ENCODE measurements around the gene TMEM45B. TPM values are rescaled to one million over a fixed set of nuclear protein-coding genes. Genes with fewer than 3 reads are reported as not detected.
"Not testable (repeated sequence)": the region's sequence is repeated elsewhere in the genome, so short reads cannot be mapped to it uniquely, and the experiment has no call there.

Gene TMEM45B
- 0.19 TPM for polyA plus RNA-seq

- Mint-ChIP-seq H3K27me3 (peaks cover 27% of the 10 kb centered on the region), H3K9me3 (peaks cover 0 to 6% (median 3%) of the 10 kb centered on the region in 3 donors), H3K36me3 (no peaks in the 10 kb centered on the region), H3K4me3 (peak within 1 kb of the TSS in 1 of 4 donors; percentile 72), H3K27ac (no peak within 1 kb of the TSS), H3K4me1 (peaks cover 0 to 3% (median 1%) of the 10 kb centered on the region in 3 donors)
Measured at GRCh38 chr11:129815596-129816461, at the start of gene TMEM45B. Gene TMEM45B, plus strand, starts transcription at chr11:129815848. Its CDS starts 36,635 bp downstream, at chr11:129852483.

DNA sequence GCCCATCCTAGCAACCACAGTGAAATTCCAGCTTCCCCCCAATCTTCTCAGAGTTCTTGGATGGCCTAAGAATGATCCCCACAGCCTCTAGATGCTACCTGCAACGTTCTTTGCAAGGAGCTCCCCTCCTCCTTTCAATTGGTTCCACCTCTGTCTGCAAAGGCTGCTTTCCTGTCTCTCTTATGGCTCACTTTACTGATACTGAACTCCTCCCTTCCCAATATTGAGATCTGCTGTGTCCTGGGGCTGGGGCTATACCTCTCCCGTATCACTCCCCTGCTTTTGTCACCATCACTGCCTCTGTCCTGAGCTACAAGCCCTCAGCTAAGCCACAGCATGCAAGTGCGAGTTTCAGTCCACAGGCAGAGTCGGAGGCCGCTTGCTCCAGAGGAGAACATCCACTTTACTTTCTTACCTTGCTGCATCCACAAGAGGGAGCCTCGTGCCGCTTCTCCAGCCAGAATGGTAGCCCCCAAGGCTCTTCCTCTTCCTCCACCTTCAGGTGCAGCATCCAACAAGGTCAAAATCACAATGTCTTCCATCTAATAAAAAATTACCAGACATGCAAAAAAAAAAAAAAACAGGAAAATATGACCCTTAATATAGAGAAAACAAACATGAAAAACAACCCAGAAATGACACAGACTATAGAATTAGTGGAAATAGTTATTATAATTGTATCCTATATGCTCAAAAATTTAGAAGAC lies 48.6 kb upstream of the TMEM45B start:
- Mint-ChIP-seq H3K4me1 (no peaks in the 10 kb centered on the region), H3K4me3 (no peak overlapping the region), H3K27ac (peak overlapping the region in 1 of 3 donors; percentile 44), H3K36me3 (peaks cover 2% of the 10 kb centered on the region), H3K9me3 (peaks cover 2 to 7% (median 5%) of the 10 kb centered on the region in 3 donors), H3K27me3 (peaks cover 3% of the 10 kb centered on the region)

- peaks cover 2 to 7% (median 5%) of the 10 kb centered on the region in 3 donors for H3K9me3 Mint-ChIP-seq
- peaks cover 2% of the 10 kb centered on the region for H3K36me3 Mint-ChIP-seq
- H3K27me3 Mint-ChIP-seq, result peaks cover 3% of the 10 kb centered on the region
- H3K4me1 Mint-ChIP-seq, result no peaks in the 10 kb centered on the region
- H3K27ac Mint-ChIP-seq, result no peak overlapping the region
- no peak overlapping the region for H3K4me3 Mint-ChIP-seq
Measured at GRCh38 chr11:129767827-129768226, 47.8 kb upstream of the TMEM45B start.

DNA sequence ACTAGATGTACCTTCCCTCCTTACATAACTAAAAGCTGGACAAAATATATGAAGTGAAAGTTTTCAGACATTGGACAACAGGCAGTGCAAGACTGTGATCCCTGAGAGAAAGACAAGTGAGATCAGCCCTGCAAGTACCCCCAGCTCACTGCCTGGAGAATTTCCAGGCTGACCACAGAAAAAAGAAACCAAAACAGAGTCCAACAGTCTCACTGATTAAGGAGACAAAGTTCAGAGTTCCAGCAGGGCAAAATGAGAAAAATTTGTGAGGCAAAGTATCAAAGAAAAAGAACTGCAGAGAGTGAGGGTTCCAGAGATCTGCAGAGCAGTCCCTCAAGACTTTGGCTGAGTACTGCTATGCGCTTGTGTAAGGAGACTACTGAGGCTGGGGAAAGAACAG lies 47.3 kb upstream of the TMEM45B start:
- H3K4me1 Mint-ChIP-seq, result no peaks in the 10 kb centered on the region
- peaks cover 2 to 7% (median 5%) of the 10 kb centered on the region in 3 donors for H3K9me3 Mint-ChIP-seq
- H3K27me3 Mint-ChIP-seq, result no peaks in the 10 kb centered on the region
- H3K4me3 Mint-ChIP-seq, result no peak overlapping the region
- H3K27ac Mint-ChIP-seq, result no peak overlapping the region
- peaks cover 2% of the 10 kb centered on the region for H3K36me3 Mint-ChIP-seq

GRCh38 chr11:129769059-129769458 lies 46.6 kb upstream of the TMEM45B start:
- Mint-ChIP-seq H3K36me3 (peaks cover 2% of the 10 kb centered on the region), H3K9me3 (peaks cover 2 to 6% (median 5%) of the 10 kb centered on the region in 3 donors), H3K27ac (no peak overlapping the region), H3K4me3 (no peak overlapping the region), H3K4me1 (no peaks in the 10 kb centered on the region), H3K27me3 (no peaks in the 10 kb centered on the region)

- no peak overlapping the region for H3K27ac Mint-ChIP-seq
- no peaks in the 10 kb centered on the region for H3K27me3 Mint-ChIP-seq
- H3K9me3 Mint-ChIP-seq, result peaks cover 2 to 7% (median 5%) of the 10 kb centered on the region in 3 donors
- H3K4me1 Mint-ChIP-seq, result no peaks in the 10 kb centered on the region
- peaks cover 2% of the 10 kb centered on the region for H3K36me3 Mint-ChIP-seq
- H3K4me3 Mint-ChIP-seq, result no peak overlapping the region
Measured at GRCh38 chr11:129770993-129771392, 44.7 kb upstream of the TMEM45B start.

DNA sequence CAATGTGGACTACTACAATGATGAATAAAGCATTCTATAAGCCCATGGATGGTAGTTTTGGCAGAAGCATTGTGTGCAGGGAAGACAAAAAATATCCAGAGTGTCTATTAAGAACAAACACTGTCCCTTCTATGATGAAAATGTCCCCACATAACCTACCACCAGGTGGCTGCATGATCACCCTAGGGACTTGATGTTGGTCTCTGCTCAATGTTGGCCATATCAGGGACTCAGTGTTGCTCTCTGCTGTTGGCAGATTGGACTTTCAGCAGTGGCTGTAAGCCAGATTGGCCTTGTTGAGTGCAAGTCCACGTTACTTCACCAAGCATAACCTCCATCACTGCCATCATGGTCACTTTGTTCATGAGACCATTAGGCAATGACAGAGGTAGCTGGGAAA lies 44.2 kb upstream of the TMEM45B start:
- not testable (repeated sequence) for H3K9me3 Mint-ChIP-seq, H3K4me3 Mint-ChIP-seq, H3K27ac Mint-ChIP-seq, H3K27me3 Mint-ChIP-seq, H3K4me1 Mint-ChIP-seq, H3K36me3 Mint-ChIP-seq

DNA sequence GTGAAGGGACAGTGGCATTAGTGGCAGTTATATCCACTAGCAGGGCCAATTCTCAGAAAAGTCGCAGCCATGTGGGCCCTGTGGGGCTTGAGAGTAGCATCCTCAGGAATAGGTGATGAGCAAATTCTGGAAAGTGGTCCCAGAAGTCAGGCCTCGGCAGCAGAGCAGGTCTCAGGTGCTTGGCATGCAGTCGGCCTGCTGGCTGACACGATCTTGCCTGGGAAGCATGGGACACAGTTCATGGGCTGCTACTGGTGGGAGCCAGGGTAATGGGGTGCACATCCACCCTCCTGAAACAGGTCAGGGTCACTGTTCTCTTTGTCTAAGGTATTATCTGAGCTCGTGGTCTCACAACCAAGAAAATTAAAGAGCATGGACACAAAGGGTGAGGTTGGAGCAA lies 36.8 kb upstream of the TMEM45B start:
- Mint-ChIP-seq H3K9me3 (peaks cover 0 to 3% (median 0%) of the 10 kb centered on the region in 3 donors), H3K4me1 (no peaks in the 10 kb centered on the region), H3K4me3 (no peak overlapping the region), H3K36me3 (no peaks in the 10 kb centered on the region), H3K27ac (peak overlapping the region in 1 of 3 donors; percentile 84), H3K27me3 (peaks cover 6% of the 10 kb centered on the region)

GRCh38 chr11:129779342-129779741 lies 36.3 kb upstream of the TMEM45B start:
- no peaks in the 10 kb centered on the region for H3K9me3 Mint-ChIP-seq
- H3K36me3 Mint-ChIP-seq, result no peaks in the 10 kb centered on the region
- no peaks in the 10 kb centered on the region for H3K4me1 Mint-ChIP-seq
- H3K4me3 Mint-ChIP-seq, result no peak overlapping the region
- peaks cover 6% of the 10 kb centered on the region for H3K27me3 Mint-ChIP-seq
- H3K27ac Mint-ChIP-seq, result no peak overlapping the region

DNA sequence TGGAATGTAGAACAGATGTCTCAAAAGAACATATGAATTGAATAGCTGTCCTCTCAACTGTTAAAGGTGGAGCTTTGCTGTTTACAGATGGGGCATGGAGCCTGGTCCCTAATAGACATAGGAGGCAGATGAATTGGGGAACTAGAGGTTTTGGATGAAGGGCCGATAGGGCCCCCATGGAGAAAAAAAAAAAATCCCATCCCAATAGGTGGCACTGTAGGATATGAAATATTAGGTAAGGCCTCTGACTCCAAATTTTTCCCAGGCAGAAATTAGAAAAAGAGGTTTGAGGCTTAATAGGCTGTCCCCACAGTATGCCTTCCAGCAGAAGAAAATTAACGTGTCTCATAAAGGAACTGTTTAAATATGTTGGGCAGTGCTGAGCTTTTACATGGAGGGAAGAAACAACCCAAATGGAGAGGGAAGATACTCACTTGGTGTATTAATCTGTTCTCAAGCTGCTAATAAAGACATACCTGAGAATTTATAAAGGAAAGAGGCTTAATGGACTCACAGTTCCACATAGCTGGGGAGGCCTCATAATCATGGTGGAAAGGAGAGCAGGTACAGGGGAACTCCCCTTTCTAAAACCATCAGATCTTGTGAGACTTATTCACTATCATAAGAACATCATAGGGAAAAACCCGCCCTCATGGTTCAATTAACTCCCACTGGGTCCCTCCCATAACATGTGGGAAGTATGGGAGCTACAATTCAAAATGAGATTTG lies 30.1 kb upstream of the TMEM45B start:
- no peak overlapping the region for H3K27ac Mint-ChIP-seq
- no peak overlapping the region for H3K4me3 Mint-ChIP-seq
- H3K4me1 Mint-ChIP-seq, result no peaks in the 10 kb centered on the region
- H3K9me3 Mint-ChIP-seq, result no peaks in the 10 kb centered on the region
- no peaks in the 10 kb centered on the region for H3K27me3 Mint-ChIP-seq
- H3K36me3 Mint-ChIP-seq, result no peaks in the 10 kb centered on the region

DNA sequence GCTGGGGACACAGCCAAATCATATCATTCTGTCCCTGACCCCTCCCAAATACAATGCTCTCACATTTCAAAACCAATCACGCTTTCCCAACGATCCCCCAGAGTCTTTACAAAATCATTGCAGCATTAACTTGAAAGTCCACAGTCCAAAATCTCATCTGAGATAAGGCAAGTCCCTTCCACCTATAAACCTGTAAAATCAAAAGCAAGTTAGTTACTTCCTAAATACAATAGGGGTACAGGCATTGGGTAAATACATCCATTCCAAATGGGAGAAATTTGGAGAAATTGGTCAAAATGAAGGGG lies 29.6 kb upstream of the TMEM45B start:
- not testable (repeated sequence) for H3K36me3 Mint-ChIP-seq, H3K9me3 Mint-ChIP-seq, H3K4me1 Mint-ChIP-seq, H3K4me3 Mint-ChIP-seq, H3K27me3 Mint-ChIP-seq, H3K27ac Mint-ChIP-seq

DNA sequence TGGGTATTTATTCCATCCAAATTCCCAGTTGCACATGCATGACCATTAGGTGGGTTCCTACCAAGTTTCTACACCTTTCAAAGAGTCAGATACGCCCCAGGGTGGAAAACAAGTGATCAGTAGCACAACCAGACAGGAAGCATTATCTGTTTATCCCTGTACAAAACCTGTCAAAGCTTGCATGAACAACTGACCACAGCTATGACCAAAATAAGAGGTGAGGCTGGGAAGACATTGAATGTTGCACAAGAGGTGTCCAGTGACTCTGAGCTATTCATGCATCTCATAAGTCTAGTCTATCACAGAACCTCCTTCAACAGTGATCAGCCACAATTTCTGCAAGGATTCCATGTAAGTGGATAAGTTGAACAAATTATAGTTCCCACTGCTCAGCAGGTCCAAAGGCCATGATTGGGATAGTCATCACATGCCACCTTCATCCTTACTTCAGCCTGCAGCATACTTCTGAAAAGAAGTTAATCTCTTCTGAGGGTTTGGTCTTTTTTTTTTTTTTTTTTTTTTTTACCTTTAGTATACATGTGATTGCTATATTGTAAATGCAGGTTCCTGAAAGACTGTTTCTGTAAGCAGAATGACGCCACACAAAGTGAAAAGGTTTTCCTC lies 28.0 kb upstream of the TMEM45B start:
- no peak overlapping the region for H3K27ac Mint-ChIP-seq
- no peak overlapping the region for H3K4me3 Mint-ChIP-seq
- H3K36me3 Mint-ChIP-seq, result no peaks in the 10 kb centered on the region
- no peaks in the 10 kb centered on the region for H3K4me1 Mint-ChIP-seq
- H3K27me3 Mint-ChIP-seq, result no peaks in the 10 kb centered on the region
- H3K9me3 Mint-ChIP-seq, result no peaks in the 10 kb centered on the region

DNA sequence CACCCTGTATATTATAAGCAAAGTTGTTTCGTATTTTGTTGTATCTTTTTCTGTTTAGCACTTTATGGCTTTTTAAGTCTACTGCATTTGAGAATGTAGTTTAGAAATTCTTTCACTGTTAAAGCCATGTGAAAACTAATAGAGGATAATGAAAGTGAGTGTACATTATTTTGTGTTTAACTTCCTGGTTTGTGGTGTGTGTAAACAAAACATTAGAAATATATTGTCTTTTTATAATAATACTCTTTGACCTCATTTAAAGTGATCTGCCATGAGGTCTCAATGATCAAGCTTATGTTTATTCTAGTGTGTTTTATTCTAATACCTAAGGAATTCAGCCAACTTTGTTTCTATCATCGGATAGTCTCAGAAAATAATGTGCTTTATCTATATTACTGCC lies 27.4 kb upstream of the TMEM45B start:
- Mint-ChIP-seq H3K36me3 (no peaks in the 10 kb centered on the region), H3K4me3 (no peak overlapping the region), H3K9me3 (no peaks in the 10 kb centered on the region), H3K27ac (no peak overlapping the region), H3K27me3 (peaks cover under 1% of the 10 kb centered on the region), H3K4me1 (no peaks in the 10 kb centered on the region)

- no peak overlapping the region for H3K27ac Mint-ChIP-seq
- H3K36me3 Mint-ChIP-seq, result no peaks in the 10 kb centered on the region
- H3K4me1 Mint-ChIP-seq, result no peaks in the 10 kb centered on the region
- H3K27me3 Mint-ChIP-seq, result peaks cover 2% of the 10 kb centered on the region
- no peak overlapping the region for H3K4me3 Mint-ChIP-seq
- H3K9me3 Mint-ChIP-seq, result peaks cover 0 to 8% (median 0%) of the 10 kb centered on the region in 3 donors
Measured at GRCh38 chr11:129790106-129790505, 25.5 kb upstream of the TMEM45B start.

GRCh38 chr11:129791515-129791914 lies 24.1 kb upstream of the TMEM45B start:
- H3K27me3 Mint-ChIP-seq, result peaks cover 2% of the 10 kb centered on the region
- no peak overlapping the region for H3K4me3 Mint-ChIP-seq
- no peaks in the 10 kb centered on the region for H3K4me1 Mint-ChIP-seq
- H3K36me3 Mint-ChIP-seq, result no peaks in the 10 kb centered on the region
- H3K9me3 Mint-ChIP-seq, result peaks cover 3 to 17% (median 4%) of the 10 kb centered on the region in 3 donors
- H3K27ac Mint-ChIP-seq, result no peak overlapping the region
